Kidney glomerular epithelial cell (primary cell): ENCODE data around the gene FRMPD2.
"Not testable (repeated sequence)": the region's sequence is repeated elsewhere in the genome, so short reads cannot be mapped to it uniquely, and the experiment has no call there.

Source experiments
- DNase-seq: peaks from one replicate; lab custom pipeline; 2025; lab: John Stamatoyannopoulos, UW

Gene FRMPD2

DNA sequence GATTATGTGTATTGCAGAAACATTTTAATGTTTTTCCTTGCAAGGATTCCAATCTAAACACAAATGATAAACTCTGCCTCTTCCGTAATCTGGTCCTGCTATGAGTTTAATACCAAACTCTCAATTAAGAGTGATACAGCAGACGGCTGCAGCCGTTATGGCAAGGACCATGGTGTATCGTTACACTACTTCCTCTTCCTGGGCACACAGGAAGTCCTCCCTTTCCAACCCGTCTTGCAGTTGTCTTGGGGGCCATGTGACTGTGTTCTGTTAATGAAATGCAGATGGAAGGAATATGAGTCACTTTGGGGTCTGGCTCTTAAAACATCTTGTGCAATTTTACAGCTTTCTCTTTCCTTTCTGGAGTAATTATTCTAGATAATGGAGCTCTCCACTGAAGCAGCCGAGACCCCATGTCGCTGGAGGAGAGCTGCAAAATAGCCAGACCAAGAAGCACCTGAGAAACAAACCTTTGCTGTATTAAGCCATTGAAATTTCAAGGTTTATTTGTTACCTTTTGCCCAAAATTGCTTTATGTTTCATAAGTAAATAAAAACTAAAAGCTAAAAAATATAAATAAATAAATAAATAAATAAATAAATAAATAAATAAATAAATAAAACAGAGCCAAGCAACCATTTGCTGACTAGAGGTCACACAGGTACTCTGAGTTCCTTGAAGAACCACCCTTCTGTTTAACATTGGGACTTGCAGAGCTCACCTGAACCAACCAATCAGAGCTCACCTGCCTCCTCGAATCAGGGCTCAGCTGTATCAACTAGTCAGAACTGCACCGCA, 74.7 kb downstream of the FRMPD2 start:
- DNase-seq, result no peak

DNA sequence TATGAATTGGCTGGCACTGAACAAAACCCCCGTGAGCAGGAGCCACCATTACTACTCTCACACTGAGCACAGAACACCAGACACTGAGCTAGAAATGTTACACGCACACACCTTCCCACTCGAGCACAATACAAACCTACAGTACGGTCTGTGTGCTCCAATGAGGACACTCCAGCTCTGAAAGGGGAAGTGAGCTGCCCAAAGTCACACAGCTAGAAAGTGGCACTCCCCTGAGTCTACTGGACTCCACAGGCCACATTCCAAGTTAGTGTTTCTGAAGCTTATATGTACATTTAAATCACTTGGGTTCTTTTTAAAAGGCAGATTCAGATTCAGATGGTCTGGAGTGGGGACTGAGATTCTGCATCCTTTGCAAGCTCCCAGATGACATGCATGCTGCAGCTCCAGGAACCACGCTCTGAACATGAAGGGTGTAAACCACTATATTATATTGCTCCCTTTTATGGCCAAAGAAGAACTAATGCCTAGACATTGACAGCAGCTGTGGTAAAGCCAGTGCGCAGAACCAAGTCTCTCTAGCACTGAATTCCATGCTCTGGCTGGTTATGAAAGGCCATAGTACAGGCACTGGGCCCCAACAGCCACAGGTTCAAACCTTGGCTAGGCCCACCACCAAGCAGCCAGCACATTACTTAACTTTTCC, 77.1 kb downstream of the FRMPD2 start:
- no peak for DNase-seq

DNA sequence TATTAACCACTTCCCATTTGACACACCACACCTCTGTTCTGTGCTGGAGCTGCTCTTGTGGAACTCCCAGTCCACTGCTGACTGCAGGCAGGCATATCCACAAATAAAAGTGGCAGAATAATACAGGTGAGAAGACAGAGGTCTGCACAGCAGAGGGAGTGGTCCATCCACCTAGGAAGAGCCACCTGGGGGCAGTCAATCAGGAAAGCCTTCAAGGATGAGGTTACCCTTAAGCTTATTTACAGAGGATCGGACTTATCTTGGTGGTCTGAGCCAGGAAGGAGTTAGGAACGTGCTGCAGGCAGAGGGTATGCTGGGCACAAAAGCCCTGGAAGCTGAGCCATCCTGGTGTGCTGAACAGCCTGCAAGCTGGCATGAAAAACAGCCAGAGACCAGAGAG, 78.7 kb downstream of the FRMPD2 start:
- no peak for DNase-seq

DNA sequence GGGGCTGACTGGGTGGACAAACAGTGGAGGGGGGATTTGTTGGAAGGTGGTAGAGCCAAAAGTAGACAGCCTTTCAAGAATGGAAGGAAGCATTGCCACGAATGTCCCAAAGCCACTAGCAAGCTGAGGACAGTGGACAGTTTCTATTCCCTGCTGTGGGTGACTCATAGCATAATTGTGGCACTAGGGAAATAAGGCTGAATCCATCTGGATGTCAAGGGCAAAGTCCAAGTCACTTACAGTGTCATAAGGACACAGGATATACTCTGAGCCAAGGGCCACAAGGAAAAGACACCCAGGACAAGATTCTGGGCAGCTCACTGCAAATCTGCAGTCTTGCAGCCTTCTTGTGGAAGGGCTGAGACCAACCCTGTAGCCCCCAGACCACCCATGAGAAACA, 79.7 kb downstream of the FRMPD2 start:
- DNase-seq, result no peak

DNA sequence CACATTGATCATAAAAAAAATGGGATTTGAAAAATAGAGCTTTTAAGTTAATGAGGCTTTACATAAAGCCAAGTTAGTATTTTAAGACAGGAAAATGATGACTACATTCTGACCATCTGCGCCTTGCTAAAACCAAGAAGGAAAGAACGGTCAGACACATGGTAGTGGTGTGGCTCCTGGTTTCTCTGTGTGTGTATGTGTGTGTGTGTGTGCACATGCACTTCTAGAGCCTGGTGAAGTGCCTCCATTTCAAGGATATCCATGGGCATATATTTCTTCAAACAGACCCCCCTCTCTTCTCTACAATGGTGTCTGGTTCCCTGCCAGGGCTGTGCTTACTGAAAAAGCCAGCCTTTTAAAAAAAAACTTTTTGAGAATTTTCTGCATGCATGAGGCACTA, 80.9 kb downstream of the FRMPD2 start:
- no peak for DNase-seq

DNA sequence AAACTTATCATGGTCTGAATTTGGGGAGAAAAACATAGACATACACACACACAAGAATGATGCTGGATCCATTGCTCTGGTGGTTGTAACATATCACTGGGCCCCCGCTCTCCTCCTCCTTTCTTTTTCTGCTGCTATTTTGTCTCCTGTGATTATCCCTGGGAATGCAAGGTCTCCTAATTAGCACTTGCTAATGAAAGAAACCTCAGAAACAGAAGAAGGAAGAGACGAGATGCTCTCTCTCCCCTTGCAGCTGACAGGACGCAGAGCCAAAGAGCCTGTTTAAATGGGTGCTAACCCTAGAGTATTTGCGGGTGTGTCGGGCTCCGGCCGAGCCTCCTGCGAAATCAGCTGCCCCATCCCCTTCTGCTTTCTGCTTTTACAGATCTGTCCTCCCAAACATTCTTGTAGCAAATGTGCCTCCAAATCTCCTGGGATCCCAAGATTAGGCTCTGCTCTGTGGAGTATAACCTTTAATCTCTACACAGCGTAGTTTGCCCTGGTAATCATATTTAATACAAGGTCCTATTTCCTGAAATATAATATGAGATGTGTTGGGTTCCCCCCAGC, 81.5 kb downstream of the FRMPD2 start:
- no peak for DNase-seq

DNA sequence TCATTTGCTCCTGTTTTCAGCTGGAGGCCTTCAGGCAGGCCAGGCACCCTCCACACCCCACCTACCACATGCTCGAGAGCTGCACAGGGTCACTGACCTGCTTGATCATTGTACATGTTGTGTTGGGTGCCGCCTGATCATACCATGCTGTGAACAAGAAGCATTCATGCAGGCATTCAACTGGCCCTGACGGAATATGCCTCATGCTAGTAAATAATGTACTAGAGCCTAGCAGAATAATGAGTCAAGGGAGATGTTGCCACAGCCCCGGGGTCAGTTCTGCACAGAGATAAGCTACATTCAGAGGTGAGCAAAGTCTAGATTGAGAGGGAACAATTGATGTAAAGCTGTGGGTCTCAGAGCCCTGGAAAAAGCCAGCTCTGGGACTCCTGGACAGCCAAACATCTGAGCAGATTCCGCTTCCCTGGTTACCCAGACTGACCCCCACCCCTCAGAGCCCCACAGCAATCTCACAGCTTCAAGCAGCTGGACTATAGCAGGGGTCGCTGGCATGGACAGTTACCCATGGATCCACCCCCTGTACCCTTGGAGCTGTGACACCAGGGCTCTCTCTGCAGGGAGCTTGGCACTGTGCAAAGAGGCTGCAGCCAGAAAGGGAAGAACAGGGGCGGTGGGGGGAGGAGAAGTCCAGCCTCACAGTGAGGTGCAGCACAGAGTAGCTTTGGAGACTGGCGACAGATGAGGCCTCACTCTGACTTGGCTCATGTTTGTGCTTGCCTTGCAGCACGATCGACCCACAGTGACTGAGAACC, 86.6 kb downstream of the FRMPD2 start:
- peak; percentile 21 for DNase-seq

DNA sequence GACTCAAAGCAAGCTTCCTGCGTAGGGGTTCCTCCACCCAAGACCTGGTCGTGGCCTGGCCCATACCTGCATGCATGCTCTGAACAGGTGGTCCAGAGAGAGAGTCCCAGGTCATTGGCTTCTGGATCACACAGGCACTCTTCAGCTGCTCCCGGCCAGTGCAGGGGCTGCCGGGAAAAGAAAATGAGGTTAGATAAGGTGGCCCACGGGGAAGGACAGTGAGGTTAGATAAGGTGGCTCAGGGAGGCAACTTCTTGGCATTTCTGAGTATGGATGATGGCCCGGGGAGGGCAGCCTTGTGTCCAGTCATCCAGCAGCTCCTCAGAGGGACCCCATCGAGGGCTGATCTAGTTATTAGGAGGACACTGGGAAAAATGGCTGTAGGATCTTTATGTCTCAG, 87.4 kb downstream of the FRMPD2 start:
- no peak for DNase-seq

DNA sequence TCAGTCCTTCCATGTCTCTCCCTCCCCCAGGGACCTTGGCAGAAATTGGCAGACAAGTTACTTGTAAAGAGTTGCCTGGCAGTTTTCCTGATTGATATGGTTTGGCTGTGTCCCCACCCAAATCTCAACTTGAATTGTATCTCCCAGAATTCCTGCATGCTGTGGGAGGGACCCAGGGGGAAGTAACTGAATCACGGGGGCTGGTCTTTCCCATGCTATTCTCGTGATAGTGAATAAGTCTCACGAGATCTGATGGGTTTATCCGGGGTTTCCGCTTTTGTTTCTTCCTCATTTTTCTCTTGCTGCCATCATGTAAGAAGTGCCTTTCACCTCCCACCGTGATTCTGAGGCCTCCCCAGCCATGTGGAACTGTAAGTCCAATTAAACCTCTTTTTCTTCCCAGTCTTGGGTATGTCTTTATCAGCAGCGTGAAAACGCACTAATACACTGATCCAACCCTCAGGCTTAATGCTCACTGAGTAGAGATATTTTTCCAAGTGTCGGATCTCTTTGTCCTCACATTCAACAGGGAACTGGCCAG, 88.2 kb downstream of the FRMPD2 start:
- DNase-seq, result not testable (repeated sequence)

DNA sequence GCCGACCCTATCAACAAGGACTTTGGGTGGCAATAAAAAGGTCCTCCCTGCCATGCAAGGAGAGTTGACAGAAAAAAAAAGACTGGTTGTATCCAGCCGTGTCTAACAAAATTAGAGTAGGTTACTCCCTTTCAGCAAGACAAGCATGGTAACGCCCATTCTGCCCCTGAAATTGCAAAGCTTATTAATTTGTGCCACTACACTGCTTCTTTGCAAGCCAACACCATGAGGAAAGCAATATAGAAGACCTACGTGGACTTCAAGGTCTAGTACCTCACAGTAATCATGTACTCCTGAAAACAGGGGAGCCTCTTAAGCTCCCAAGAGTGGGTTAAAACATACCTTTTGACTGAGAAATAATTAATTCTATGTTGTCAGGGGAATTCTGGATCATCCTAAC, 90.3 kb downstream of the FRMPD2 start:
- no peak for DNase-seq

DNA sequence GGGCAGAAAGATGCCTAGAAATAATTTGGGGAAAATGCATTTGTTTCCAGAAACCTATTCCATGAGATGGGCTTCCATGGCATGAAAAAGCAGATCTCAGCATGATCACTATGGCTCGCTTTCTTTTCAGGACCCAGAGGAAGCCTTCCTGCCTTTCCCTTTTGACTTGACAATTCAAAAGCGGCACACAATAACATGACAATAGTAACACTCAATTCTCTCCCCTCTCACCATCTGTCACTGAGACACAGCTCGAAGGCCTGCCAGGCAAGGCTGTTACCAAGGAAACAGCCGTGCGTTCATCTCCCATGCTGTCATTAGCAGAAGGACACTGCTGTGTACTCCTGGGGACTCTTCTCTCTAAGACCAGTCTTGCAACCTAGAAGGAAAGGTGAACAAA, 101.8 kb downstream of the FRMPD2 start:
- DNase-seq, result not testable (repeated sequence)

DNA sequence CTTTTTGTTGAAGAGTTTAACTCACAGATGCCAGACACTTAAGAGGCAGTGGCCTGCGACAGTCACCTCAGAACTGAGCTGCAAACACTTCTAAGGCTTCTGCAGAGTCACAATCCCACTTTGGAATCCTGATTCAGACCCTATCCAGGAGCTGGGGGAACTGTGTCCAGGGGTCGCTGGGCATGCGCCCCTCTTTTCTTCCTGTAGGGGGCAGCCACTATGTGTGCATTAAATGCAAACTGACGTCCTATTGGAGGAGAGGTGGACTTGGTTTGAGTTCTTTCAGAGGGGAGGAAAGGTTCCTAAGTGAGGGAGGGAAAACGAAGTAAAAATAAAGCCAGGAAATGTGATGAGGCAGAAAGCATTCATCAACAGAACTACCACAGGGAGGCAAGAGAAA, 113.8 kb downstream of the FRMPD2 start:
- not testable (repeated sequence) for DNase-seq

DNA sequence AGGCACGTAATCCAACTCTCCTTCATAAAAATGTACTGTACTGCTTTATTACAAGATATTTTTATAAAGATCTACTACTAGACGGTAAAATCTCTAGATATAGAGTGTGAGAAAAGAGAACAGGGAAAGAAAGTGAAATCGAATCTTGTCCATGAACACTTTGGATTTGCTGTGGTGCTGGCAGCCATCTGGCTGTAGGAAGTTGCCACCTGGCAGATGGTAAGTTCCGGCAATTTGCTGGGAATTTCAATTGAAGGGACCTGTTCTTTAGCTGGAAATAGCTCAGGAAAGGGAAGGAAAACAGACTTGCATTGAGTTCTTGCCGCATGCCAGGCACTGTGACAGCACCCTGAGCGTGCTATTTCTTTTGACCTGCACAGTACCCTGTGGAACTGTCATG, 114.3 kb downstream of the FRMPD2 start:
- not testable (repeated sequence) for DNase-seq

DNA sequence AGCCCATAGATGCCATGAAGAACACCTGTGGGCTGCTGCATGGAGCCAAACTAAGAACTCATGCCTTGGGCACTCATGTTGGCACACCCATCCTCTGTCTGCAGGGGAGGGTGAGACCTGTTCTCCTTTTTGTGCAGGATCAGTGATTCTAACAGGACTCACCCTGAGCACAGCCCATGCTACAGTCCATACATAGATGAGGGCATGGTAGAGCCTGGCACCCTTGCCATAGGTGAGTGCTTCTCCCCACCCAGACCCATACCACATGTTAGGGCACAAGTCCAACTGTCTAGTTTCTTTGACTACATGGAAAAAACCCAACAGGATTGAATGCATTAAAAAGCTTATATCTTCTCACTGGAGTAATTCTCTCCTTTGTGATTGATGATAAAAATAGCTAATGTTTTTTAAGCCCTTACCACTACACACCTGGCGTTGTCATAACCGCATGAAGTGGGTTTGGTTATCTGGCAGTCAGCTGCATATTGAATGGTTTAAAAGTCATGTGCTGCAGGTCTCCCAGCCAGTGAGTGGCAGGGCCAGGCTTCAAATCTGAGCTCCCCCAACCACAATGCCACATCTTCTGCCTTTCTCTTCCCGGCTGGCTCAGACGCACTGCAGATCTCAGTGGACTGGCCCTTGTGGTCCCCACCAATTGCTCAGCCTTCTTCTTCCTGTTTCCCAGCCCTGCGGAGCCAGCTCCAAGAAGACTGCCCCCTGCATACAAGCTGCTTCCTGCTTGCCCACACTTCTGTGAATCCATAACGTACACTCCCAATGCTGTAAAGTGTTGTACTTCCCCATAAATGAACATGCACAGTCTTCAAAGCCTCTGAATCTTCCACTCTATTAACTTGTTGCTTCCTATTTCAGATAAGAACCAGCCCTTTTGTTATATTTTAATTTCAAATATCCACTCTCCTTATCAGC, 120.0 kb downstream of the FRMPD2 start:
- not testable (repeated sequence) for DNase-seq

DNA sequence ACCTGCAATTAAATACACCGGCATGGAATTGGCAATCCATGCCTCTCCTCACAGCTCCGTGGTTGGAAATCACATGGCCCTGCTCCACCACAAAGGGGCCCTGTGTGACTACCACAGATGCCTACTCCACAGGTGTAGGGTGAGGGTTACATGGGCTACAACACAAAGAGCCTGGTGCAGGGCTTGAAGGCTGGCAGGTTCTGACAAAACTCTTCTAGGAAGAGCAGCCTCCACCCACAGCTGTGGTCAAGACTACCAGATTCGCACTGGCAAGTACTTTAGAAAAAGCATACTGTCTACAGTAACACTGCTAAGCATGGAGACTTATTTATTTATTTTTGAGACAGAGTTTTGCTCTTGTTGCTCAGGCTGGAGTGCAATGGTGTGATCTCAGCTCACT, 126.9 kb downstream of the FRMPD2 start:
- DNase-seq, result not testable (repeated sequence)

DNA sequence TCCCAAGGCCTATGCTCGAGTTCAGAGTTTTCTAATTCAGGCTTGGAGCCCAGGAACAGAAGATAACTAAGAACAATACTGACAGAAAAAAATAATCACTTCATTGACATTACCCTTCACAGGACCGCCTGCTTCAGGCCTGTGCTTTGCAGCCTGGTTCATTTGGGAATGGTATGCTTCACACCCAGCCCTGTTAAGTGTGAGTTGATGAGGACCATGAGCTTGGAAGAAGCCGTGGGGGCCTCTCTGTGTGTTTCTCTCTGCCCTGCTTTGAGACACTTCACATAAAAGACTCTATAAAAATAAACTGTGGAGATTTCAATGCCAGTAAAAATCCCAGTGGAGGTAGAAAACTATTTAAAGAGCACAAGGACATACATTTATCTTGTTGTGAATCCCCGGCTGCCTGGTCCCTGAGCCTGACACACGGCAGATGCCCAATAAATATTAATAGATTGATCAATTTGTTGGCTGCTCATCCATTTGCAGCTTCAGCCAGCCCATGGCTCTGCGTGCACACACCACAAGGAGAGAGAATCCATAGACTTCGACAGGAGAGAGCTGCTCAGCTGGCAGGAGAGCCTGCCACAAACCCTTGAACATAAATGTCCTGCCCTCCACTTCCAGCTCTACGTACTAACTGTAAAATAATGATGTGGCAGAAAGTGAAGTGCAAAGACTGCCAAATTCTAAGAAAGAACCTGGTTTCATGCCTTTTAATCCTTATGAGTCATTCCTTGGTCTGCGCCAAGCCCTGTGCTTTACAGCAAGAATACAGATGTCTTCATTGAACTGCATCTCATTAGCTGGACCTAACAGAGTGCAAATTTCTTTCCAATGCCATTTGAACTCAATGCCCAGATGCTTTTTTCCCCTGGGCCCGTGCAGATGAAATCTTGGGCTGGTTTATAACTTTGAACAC, 130.5 kb downstream of the FRMPD2 start:
- not testable (repeated sequence) for DNase-seq

DNA sequence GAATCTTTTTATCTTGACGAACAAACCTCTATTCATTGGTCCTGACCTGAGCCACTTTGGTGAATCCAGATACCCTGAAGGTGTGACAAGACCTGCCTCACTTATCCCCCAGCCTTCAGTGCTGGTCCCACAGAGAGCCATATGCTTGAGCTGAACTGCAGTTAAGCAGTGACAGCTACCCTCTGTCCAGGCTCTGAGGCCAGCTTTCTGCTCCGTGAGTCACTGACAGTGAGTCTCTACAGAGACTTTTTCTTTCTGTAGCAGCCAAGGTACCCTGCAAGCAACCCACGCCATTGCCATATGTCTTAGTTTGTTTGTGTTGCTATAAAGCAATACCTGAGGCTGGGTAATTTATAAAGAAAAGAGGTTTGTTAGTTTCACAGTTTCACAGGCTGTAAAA, 133.5 kb downstream of the FRMPD2 start:
- DNase-seq, result not testable (repeated sequence)

DNA sequence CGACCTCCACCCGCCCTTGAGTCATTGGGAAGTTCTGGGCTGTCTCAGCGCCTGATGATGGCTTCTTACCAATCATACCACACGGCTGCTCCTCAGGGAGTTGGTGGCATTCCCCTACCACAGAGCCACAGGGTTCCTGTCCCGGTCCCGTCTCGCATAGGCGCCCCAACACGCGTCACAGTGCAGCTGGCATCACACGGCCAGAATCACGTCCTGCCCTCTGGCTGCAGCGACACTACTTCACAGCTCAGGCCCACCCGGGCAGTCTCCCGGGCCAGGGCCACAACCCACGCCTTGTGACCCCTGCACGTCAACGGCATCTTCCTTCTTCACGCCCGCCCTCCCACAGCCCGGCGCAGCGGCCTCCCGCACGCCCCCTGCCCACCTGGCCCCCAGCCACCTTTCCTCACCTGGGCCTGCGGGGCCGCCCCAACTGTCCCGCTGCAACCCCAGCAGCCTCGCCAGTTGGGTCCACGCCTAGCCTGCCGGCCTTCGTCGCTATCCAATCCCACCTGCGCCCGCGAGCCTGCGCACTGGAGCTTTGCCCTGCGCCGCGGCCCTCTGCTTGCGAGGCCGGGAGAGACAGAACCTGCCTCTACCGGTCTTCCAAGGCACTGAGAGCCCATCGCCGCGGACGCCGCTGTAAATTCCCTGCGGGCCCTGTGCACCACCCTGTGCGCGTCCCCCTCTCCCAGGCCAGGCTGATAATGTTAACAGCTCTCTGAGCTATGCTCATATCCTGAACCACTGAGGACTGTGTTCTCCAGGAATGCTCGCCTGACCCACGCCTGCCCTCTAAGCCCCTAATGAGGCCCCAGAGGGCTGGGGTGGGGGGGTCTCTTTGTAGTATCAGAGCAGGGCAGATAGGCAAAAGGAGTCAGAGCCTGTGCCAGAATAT, 134.3 kb downstream of the FRMPD2 start:
- DNase-seq, result not testable (repeated sequence)

DNA sequence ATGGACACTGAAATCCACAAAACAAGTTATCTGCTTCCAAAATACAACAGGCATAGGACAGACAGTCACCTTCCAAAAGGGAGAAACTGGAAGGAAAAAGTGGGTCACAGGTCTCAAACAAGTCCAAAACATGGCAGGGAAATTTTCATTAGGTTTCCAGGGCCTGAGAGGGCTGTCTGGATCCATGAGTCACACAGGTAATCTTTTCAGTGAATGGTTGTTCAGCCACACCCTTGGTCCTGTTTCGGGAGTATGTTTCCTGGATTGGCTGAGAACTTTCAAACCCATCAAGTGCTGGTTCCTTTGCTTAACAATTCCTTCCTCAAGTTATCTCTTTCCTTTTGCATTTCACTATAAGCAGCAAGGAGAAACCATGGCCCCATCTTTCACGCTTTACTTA, 145.5 kb downstream of the FRMPD2 start:
- DNase-seq, result not testable (repeated sequence)
